HG03521 (cell line): Measurements from ENCODE around the gene COL6A1.

Experiments used
- ATAC-seq: cut with Tn5 transposase; IDR thresholded peaks from one replicate; pipeline ENCODE4 v1.9.1; 2021; ENCODE audit warnings: mild to moderate bottlenecking, moderate library complexity; ENCODE audit not compliant: unreplicated experiment

Gene COL6A1

DNA sequence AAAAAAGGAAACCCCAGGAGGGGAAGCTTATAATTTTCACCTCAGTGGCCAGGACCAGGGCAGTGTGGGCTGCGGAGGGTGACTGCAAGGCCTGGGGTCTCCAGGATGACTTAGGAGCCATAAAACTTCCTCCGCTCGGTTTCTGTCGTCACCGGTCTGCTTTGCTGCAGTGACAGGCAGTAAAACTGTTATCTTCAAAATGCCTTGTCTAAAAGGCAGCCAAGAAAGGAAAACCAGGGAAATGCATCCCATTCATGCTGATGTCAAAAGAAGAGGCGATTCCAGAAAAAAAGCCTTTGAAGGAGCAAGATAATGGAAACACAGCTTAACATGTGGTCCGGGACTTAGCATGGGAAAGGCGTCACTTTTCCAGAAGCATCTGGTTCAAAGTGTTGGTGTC lies 42.0 kb downstream of the COL6A1 start:
- no peak for ATAC-seq

DNA sequence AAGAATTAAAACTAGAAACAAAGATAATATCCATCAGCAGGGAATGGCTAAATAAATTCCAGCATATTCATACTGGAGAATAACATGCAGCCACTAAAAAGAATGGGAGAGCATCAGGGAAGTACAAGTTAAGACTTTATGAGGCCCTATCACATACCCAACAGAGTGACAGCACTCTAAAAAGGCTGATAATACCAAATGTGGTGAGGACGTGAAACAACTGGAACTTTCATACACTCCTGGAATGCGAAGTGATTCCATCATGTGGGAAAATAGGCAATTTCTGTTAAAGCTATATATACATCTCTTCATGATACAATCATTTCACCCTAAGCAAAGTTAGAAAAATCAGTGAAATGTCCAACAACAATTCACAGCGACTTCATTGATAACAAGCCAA lies 42.6 kb downstream of the COL6A1 start:
- ATAC-seq = no peak

DNA sequence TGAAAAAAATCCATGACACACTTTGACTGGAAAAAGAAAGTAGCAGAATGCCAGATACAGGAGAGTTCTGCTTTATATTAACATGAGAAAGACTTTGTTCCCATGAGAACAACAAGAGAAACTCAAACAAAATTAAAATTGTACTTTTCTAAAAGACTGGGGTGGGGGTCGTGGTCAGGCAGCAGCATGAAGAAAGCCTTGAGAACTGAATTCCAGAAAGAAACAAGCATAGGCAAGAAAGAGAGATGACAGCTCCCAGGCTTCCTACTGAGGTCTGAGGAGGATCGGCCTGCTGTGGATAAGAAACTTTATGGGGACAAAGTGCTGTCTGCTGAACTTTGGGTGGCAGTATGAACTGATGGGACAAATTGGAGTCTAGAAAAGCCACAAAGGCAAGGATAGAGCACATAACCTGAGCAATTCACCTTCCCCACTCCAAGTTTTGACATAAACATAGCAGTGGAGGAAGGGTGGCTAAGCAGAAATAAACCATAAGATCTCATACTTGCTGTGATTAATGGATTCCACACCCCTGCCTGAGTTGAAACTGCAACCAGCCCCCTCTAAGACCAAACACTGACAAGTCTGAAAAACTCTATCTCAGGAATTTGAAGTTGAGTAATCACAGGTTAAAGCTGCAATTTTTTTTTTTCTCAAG lies 43.7 kb downstream of the COL6A1 start:
- no peak for ATAC-seq

DNA sequence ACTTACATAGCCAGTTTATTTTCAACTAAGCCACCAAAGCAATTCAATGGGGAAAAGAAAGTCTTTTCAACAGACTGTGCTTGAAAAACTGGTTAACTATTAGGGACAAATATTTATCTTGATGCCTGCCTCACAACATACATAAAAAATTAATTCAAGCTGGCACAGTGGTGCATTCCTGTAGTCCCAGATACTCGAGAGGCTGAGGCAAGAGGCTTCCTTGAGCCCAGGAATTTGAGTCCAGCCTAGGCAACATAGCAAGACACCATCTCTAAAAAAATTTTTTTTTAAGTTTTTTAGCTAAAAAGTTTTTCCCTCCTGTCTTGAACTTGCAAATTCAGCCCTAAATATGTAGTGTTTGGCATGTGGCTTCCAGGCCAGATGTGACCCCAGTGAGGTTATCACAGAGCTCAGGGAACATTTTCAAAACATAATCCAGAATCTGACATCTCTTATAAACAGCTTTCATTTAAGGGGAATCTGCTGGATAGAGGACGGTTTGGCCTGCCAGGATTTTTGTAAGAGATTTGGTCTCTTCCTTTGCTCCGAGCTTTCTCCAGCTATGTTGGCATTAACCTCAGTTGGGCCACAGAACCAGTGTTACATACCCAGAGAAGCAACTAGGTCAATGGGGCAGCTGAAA lies 46.4 kb downstream of the COL6A1 start:
- no peak for ATAC-seq

DNA sequence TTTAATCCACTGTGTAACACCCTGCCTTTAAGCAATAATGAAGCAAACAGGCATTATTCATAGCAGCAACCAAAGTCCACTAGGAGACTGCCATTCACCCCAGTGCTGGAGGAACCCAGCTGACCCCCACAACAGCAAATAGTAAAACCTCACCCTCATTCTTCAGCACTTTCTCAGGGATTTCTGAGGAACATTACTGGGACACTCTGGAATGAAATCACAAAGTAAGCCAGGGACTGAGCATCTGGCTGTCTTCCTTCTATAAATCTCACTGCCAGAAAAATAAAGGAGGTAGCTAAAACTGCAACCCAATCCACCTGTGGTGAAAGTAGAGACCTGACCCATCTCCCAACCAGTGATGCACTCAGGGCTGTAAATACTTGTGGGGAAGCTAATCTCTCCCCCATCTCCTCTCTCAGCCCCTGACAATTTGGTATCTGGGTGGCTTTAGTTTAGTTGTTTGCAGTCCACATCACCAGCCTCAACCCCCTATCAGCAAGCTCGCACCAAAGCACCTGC lies 47.1 kb downstream of the COL6A1 start:
- no peak for ATAC-seq

DNA sequence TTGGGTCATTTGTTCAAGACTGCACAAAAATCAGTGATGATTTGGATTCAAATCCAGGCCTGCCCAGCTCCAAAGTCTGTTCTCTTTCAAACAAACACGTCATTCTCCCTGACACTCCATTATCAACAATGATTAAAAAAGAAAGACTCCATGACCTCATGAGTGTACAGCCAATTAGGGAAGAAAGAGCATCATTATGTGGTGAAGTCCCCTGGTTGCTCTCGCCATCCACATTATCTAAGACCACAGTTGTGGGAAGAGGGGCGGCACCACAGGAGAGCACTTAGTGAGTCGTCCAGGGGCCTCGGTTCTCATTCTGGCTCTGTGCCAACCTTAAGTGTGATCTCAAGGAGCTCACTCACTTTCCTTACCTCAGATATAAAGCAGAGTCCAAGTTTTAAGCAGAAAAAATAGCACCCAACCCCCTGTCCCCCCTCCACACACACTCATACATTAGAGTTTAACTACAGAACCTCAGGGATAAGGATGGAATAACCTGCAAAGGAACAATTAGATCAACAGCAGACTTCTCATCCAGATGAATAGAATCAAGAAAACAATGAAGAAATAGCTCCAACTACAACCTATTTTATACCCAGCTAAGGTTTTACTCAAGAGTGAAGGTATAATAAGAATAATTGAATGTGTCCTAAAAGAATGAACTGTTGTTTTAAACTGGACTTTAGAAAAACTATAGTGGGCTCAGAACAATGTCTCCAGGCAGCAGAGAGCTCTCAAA lies 47.8 kb downstream of the COL6A1 start:
- no peak for ATAC-seq

DNA sequence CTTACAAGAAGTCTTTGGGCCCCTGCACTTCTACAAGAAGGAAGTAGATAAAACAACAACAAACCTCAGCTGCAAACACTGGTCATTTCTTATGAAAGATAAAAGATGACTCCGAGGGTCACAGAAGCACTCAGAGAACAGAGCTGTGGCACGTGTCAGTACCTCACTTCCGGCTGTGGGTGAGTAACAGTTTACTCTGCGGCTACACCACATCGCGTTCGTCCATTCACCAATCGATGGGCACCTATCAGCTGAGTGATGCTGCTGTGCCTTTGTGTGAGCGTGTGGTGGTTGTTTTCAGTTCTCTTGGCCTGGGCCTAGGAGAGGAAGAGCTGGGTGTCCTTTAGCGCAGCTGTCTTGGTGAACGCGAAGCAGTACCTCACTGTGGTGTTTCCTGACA lies 49.9 kb downstream of the COL6A1 start:
- ATAC-seq = no peak

DNA sequence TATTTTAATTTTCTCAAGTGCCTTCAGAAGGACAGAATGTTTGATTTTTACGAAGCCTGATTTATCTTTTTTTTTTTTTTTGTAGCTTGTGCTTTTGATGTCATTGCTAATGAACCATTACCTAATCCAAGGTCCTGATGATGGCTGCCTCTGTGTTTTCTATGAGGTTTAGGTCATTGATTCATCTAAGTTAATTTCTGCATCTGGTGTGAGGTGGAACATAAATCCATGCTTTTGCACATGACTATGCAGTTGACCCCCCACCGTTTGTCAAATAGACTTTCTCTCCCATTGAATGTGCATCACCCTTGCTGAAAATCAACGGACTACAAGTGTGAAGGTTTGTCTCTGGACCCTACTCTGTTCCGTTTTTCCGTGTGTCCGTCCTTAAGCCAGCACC lies 50.5 kb downstream of the COL6A1 start:
- ATAC-seq = no peak

DNA sequence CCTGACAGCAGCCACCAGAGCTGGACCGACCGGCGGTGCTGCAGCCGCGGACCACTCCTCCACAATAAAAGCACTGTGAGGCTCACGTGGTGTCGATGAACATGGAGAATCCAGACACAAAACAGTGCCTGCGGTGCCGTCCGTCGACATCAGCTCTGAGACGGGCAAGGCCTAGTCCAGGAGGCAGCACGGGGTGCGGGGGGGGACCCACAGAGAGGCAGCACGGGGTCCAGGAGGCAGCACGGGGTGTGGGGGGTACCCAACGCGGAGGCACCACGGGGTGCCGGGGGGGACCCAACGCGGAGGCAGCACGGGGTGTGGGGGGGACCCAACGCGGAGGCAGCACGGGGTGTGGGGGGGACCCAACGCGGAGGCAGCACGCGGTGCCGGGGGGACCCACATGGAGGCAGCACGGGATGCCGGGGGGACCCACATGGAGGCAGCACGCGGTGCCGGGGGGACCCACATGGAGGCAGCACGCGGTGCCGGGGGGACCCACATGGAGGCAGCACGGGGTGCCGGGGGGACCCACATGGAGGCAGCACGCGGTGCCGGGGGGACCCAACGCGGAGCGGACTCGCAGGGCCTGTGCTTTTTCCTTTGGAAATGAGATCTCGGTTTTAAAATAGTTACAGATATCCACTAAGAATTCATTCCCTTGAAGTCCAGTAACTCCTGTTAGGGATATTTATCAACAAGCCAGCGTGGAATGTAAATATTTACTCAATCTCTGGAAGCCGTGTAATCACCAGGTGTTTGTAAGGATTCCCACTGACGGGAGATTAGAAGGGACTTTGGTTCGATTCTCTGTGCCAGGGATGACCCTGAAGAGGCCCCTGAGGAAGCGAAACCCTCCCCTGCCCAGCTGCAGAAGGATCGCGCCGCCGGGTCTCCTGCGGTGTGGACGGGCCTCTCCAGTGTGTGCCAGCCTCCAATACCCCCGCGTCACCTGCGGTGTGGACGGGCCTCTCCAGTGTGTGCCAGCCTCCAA lies 52.1 kb downstream of the COL6A1 start:
- ATAC-seq = no peak

DNA sequence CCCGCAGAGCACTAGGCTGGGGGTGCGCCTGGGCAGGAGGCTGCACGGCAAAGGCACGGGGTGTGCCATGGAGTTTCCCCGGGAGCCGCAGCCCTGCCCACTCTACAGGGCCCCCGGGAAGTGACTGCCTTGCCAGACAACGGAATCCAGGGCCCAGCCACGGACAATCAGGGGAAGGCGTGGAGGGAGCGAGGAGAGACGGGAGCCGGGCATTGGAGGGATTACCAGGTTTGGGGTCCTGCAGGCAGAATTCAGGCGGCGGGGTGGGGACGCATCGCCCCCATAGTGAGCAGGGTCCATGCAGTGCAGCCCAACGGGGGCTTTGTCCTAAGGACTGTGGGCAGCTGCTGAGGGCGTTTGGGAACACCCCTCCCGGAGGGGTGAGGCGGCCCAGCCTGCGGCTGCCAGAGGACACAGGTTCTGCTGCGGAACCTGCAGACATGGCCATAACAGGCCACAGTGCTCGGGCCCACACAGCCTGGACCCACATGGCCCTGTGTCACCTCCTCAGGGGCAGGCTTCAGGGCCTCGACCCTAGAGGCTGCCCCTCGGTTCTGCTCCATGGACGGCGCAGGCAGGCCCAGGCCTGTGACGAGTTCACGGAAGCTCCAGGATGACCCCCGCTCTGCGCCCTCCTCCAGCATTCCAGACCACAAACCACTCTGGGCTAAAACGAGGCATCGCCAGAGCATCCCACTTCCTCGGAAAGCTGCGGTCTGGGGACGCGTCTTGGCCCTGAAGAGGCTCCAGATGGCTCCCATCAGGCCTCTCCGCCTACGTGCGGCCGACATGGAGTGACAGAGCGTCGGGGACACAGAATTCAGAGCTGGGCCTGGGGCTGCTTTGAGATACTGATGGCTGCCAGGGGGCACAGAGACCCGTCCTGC lies 54.5 kb downstream of the COL6A1 start:
- no peak for ATAC-seq

DNA sequence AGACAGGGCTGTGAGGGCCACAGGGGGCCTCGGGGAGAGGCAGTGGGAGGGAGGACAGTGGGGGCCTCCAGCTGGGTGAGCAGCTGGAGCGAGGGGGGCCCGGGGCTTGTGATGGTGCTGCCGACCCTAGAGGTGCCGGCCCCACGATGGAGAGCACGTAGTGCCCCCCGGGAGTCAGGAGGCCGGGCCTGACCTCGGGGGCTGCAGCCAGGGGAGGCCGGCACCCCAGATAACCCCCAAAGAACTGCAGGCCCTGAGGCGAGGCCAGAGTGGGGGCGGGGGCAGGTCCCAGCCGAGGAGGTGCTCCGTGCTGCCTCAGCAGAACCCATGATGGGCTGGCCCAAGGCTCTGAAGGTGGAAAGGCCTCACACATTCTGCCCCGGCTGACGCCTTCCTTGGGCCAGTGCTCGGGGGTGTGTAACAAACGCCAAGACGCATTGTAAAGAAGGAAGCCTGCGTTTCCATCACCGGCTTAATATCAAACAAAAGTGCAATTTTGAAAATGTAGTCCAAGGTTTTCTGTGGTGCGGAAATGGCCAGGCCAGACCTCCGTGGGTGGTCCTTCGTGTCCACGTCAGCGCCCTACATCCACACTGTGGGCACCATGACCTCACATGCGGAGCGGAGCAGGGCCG lies 55.2 kb downstream of the COL6A1 start:
- ATAC-seq = no peak

DNA sequence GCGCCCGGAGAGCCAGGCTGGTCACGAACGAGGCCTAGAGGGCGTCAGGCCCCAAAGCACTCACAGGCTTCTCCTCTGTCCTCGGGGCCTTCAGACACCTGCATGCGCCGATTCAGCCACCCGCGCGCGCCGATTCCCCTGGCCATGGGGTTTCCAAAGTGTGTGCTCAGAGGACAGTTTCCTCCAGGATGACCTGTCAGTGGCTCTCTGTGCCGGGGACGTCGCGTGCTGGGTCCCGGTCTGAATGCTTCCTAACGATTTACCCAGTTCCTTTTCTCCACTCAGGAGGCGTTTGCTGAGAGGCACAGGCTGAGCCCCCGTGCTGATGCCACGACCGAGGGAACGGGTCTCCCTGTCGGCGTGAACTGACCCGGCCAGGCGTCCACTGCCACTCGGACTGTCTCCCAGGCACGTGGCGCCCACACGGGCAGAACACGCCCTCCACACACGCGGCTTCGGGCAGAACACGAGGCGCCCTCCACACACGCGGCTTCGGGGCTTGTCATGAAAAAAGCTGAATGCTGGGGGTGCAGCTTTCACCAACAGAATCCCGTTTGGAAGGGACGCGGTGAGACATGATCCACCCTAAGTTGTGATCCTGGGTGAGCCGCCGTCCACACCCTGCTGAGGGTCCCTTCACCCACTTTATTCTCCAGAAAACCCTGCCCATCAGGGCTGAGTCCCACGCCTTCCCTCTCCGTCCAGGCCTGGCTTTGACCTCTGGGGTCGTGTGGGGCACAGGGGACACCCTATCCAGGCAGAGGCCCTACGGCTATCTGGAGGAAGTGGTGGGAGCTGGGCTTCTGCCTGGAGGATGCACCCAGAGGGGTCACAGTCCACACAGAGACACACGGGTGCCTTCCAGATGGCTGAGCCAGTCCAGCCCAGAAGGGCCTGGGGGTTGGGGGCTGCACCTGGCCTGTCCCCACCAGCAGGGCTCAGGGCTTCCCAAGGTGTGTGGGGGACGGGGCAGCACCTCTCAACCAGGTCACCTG lies 56.1 kb downstream of the COL6A1 start:
- ATAC-seq = no peak

DNA sequence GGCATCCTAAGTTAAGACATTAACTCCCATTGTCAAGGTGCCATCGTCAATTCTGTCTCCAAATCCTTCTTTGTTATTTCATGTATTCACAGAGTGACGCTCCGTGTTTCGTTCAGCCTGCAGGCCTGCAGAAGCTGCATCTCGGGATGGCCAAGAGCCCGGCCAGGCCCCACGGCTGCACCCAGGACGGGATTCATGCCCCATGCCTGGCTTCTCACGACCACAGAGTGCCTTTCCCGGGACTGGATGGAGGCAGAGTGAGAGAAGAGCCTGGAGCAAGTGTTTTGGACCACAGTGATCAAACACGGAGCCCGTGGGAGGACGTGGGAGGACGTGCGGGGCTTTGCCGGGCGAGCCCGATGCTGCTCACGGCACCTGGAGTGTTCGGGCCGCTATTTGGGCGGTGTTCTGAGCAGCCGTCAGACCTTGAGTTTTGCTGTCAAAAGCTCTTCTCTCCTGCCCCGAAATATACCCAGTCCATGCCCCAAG lies 56.8 kb downstream of the COL6A1 start:
- no peak for ATAC-seq

DNA sequence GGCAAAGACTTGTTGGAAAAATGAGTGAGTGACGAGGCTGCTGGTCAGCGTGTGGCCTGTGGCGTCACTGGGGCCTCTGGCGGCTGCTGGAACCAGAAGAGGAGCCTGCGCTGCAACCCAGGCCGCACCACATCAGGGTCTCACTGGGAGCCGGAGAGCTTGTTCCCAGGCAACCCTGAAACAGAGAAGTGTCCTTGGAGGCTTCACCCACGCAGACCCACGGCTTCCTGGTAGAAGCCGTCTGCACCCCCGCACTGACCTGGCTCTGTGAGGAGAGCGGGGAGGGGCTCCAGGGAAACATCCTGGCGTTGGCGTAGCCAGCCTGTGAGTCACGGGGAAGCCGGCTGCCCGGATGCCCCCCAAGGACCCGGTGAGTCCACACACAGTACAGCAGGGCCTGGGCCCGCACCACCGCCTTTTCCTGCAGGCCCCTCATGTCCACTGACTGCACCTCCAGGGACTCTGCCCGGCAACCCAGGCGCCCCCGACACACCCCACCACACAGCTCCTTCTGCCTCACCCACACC lies 57.4 kb downstream of the COL6A1 start:
- ATAC-seq = no peak

DNA sequence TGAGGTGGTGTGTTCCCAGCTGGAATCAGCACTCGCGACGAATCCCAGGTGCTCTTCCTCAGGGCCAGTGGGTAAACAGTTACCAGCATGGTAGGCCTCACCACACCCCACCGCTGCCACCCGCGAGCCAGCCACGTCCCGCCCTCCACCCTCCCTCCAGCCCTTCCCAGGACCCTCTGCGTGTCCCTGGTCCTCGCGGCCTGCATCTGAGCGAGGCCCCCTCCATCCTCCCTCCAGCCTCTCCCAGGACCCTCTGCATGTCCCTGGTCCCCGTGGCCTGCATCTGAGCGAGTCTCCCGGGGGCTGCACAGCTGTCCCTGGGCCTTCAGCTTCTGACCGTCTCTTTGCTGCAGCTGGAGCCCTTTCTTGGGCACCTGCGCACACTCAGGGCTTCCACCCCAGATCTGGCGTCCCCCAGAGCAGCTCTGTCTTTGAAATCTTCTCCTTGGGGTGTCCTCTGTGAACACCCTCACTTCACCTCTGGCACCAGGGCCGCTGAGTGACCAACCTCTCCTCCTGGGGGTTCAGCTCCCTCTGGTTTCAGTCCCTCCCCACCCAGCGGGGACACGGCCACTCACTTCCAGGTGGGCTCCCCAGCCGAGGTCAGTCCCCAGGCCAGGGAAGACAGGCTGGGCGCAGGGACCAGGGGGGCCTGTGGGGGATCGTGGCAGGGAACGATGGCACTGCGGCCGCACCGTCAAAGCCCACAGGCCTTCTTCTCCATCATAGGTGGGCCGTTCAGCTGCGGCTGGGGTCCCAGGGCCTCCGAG lies 58.5 kb downstream of the COL6A1 start:
- no peak for ATAC-seq

DNA sequence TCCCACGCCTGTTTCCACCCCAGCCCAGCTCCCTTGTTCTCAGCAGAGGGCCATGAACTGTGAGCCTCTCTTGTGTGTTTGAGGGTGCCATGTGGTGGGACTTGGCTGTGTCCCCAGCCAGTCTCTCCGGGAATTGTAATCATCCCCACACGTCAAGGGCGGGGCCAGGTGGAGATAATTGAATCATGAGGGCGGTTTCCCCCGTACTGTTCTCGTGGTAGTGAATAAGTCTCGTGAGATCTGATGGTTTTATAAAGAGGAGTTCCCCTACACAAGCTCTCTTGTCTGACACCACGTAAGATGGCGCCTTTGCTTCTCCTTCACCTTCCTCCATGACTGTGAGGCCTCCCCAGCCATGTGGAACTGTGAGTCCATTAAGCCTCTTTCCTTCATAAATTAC lies 59.1 kb downstream of the COL6A1 start:
- ATAC-seq = no peak

DNA sequence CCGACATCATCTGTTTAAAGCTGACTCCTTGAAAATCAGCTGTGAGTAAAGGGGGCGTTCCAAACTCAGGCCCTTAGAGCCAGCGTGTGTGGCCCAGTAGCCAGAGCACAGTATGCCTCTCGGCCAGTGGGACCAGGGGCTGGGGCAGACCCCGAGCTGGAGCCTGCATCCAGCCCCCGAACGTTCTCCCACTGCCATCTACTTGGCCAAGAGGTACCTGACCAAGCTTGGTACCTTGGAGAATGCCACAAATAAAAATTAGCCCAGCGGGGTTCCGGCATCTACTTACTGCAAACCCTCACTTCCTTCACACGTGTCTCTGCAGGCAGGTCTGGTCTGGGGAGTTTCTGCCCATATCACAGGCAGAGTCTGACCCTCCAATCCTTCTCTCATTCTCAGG lies 59.6 kb downstream of the COL6A1 start:
- ATAC-seq = no peak
